ENCODE data around the gene SLC25A23.

The SLC25A23 gene

GRCh38 chr19:6457958-6458694 lies 1.5 kb downstream of the SLC25A23 start:
- no peak for DNase-seq (ENCODE audit: low read depth)
- TF ChIP-seq, protein P1, sequence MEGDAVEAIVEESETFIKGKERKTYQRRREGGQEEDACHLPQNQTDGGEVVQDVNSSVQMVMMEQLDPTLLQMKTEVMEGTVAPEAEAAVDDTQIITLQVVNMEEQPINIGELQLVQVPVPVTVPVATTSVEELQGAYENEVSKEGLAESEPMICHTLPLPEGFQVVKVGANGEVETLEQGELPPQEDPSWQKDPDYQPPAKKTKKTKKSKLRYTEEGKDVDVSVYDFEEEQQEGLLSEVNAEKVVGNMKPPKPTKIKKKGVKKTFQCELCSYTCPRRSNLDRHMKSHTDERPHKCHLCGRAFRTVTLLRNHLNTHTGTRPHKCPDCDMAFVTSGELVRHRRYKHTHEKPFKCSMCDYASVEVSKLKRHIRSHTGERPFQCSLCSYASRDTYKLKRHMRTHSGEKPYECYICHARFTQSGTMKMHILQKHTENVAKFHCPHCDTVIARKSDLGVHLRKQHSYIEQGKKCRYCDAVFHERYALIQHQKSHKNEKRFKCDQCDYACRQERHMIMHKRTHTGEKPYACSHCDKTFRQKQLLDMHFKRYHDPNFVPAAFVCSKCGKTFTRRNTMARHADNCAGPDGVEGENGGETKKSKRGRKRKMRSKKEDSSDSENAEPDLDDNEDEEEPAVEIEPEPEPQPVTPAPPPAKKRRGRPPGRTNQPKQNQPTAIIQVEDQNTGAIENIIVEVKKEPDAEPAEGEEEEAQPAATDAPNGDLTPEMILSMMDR (IDR thresholded peaks at IDR 0.05; ENCODE audit: low read depth, low read length, missing control alignments), result no peak
- in situ Hi-C loops (cut with HindIII; ENCODE audit: low sequenced_read_pairs), result no loop called here
- H3K4me3 ChIP-seq (ENCODE audit: low read depth, low read length), result peak overlapping the region; percentile 55

- TF ChIP-seq, protein P1 (IDR thresholded peaks at IDR 0.05; ENCODE audit: low read depth, low read length, missing control alignments), result no peak
- no peak overlapping the region for H3K4me3 ChIP-seq (ENCODE audit: low read depth, low read length)
- in situ Hi-C loops (cut with HindIII; ENCODE audit: low sequenced_read_pairs), result no loop called here
- DNase-seq (ENCODE audit: low read depth), result no peak
These were observed 3.7 kb downstream of the SLC25A23 start for GRCh38 chr19:6455924-6456323.

GRCh38 chr19:6453951-6454565 lies 5.5 kb downstream of the SLC25A23 start:
- in situ Hi-C loops (cut with HindIII; ENCODE audit: low sequenced_read_pairs), result no loop called here
- no peak overlapping the region for H3K4me3 ChIP-seq (ENCODE audit: low read depth, low read length)
- no peak for DNase-seq (ENCODE audit: low read depth)
- TF ChIP-seq, protein P1 (IDR thresholded peaks at IDR 0.05; ENCODE audit: low read depth, low read length, missing control alignments), result no peak

- H3K4me3 ChIP-seq (ENCODE audit: low read depth, low read length), result no peak overlapping the region
- no peak for DNase-seq (ENCODE audit: low read depth)
- in situ Hi-C loops (cut with HindIII; ENCODE audit: low sequenced_read_pairs), result no loop called here
- TF ChIP-seq, protein P1 (IDR thresholded peaks at IDR 0.05; ENCODE audit: low read depth, low read length, missing control alignments), result no peak
These were observed 6.7 kb downstream of the SLC25A23 start for GRCh38 chr19:6452899-6453298.

DNA sequence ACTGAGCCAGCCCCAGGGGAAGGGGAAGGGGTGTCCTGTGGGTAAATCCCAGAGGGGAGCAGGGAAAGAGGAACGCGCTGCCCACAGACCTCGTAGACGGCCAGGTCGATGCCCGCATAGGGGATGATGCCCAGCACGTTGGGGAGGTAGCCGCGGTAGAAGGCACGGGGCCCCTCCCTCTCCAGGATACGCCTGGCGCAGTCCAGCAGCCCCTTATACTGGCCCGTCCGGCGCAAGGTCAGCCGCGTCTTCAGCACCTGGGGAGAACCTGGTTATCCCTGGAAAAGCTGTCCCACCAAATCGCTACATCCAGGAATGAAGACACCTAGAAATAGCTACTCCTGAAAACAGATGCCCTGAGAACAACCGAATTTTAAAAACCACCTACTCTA lies 7.4 kb downstream of the SLC25A23 start:
- no peak overlapping the region for H3K4me3 ChIP-seq (ENCODE audit: low read depth, low read length)
- in situ Hi-C loops (cut with HindIII; ENCODE audit: low sequenced_read_pairs), result no loop called here
- DNase-seq (ENCODE audit: low read depth), result no peak
- TF ChIP-seq, protein P1 (IDR thresholded peaks at IDR 0.05; ENCODE audit: low read depth, low read length, missing control alignments), result no peak

- H3K4me3 ChIP-seq (ENCODE audit: low read depth, low read length), result no peak overlapping the region
- no peak for DNase-seq (ENCODE audit: low read depth)
- in situ Hi-C loops (cut with HindIII; ENCODE audit: low sequenced_read_pairs), result no loop called here
- TF ChIP-seq, protein P1 (IDR thresholded peaks at IDR 0.05; ENCODE audit: low read depth, low read length, missing control alignments), result no peak
These were observed 7.9 kb downstream of the SLC25A23 start for GRCh38 chr19:6451583-6452222.

Data from astrocyte of the cerebellum (primary cell).